Measurements from ENCODE around the gene NOTCH4.
A peak's percentile ranks its signal among the peaks of the same experiment; 100 is the strongest.

DNA sequence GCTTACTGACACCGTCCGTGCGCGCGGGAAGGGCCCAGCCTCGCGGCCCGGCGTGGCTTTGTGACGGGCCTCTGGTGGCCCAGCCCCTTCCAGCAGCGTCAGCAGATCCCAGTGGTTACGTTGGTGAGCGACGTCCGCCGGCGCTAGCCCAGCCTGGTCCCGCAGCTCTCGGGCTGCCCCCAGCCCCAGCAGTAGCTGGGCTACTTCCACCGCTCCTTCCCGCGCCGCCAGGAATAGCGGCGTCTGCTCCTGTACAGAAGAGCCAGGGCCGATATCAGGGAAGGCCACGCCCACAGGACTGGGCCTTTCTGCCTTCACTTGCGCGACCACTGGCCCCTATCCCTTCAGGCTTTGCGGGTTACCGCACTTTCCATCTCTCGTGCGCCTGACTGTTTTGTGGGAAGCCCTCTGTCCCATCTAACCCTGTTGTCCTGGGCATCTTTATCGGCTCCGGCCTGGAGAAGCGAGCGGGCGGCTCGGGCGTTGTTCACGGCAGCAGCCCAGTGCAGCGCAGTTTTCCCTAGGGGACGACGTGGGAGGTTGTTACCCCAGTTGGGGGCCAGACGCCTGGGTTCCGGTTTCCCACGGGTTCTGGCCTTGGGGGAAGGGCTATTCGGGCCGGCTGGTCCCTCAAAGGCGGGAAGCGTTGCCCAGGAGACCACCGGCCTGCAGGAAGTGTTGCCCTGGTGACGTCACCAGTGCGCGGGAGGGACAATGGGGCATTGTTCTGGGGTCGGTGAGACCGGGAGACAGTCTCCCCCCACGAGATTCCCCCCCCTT is 27.8 kb downstream of the NOTCH4 start:
- TF ChIP-seq CTCF (conservative IDR thresholded peaks at IDR 0.05; ENCODE audit: low read depth, low read length): no peak
- no peak; the same call in 1 of the 2 replicates for TF ChIP-seq SMC3 (IDR thresholded peaks at IDR 0.05; ENCODE audit: low read depth, low read length)
- TF ChIP-seq POLR2A (IDR thresholded peaks at IDR 0.05; ENCODE audit: low read depth, low read length): peak; percentile 95
- TF ChIP-seq RAD21 (IDR thresholded peaks at IDR 0.05; ENCODE audit: low read length): no peak
- no peak for TF ChIP-seq RCOR1 (IDR thresholded peaks at IDR 0.05; ENCODE audit: insufficient replicate concordance, low read length)
- TF ChIP-seq USF2 (IDR thresholded peaks at IDR 0.05; ENCODE audit: low read depth, low read length): peak; percentile 10; the same call in 1 of the 2 replicates
- TF ChIP-seq FOS (IDR thresholded peaks at IDR 0.05; ENCODE audit: low read depth, low read length): 0 out of 2 replicates have a peak, but pooled peaks have one; percentile 30
- TF ChIP-seq ELK1 (IDR thresholded peaks at IDR 0.05; ENCODE audit: borderline replicate concordance, low read depth, low read length): no peak
- TF ChIP-seq MXI1 (IDR thresholded peaks at IDR 0.05; ENCODE audit: borderline replicate concordance, low read depth, low read length): no peak
- 0 out of 2 replicates have a peak, but pooled peaks have one; percentile 7 for TF ChIP-seq NFE2L2 (IDR thresholded peaks at IDR 0.05; ENCODE audit: low read depth, low read length)
- TF ChIP-seq CHD1 (IDR thresholded peaks at IDR 0.05; ENCODE audit: low read depth, low read length): peak; percentile 97
- peak; percentile 72 for TF ChIP-seq MAZ (IDR thresholded peaks at IDR 0.05; ENCODE audit: borderline replicate concordance, low read depth, low read length)
- peak; percentile 72 for TF ChIP-seq BHLHE40 (IDR thresholded peaks at IDR 0.05; ENCODE audit: low read depth, low read length)
- no peak for TF ChIP-seq CEBPB (IDR thresholded peaks at IDR 0.05; ENCODE audit: low read depth, low read length)
